GM12892 (cell line): ENCODE measurements around the gene ENAH.

Experiments used
- POLR2A ChIP-seq: IDR thresholded peaks from 2 replicates; pipeline ENCODE4 v1.6.1; 2011; ENCODE audit warnings: low read depth, low read length, control low read depth
- POLR2AphosphoS5 ChIP-seq: IDR thresholded peaks from 2 replicates; pipeline ENCODE4 v1.6.1; 2011; ENCODE audit warnings: low read depth, low read length, control low read depth
- TAF1 ChIP-seq: IDR thresholded peaks from 2 replicates; pipeline ENCODE4 v1.6.1; 2011; ENCODE audit warnings: low read depth, mild to moderate bottlenecking, control low read depth, low read length, borderline replicate concordance

GRCh38 chr1:225629483-225629882 lies 23.4 kb downstream of the ENAH start:
- TF ChIP-seq POLR2A (no peak), POLR2AphosphoS5 (no peak), TAF1 (no peak)
